ENCODE results near the gene DSE.
"Not testable (repeated sequence)": the region's sequence is repeated elsewhere in the genome, so short reads cannot be mapped to it uniquely, and the experiment has no call there.

Gene DSE

GRCh38 chr6:116370760-116371119 lies at the start of gene DSE:
Gene DSE (plus strand): TSS chr6:116370947. CDS start chr6:116399251, 28,304 bp downstream.
- DNase-seq, result no peak

GRCh38 chr6:116321933-116322332 lies 48.8 kb upstream of the DSE start:
- not testable (repeated sequence) for DNase-seq

GRCh38 chr6:116323863-116324262 lies 46.9 kb upstream of the DSE start:
- DNase-seq, result no peak

- not testable (repeated sequence) for DNase-seq
Observed at GRCh38 chr6:116325634-116326132, 45.1 kb upstream of the DSE start.

GRCh38 chr6:116326181-116326671 lies 44.5 kb upstream of the DSE start:
- DNase-seq, result no peak

- no peak for DNase-seq
Observed at GRCh38 chr6:116326996-116327395, 43.8 kb upstream of the DSE start.

- no peak for DNase-seq
Observed at GRCh38 chr6:116327803-116328527, 42.8 kb upstream of the DSE start.

GRCh38 chr6:116328528-116328903 lies 42.2 kb upstream of the DSE start:
- no peak for DNase-seq

- DNase-seq, result no peak
Observed at GRCh38 chr6:116329156-116329555, 41.6 kb upstream of the DSE start.

- DNase-seq, result no peak
Observed at GRCh38 chr6:116330511-116330910, 40.2 kb upstream of the DSE start.

- no peak for DNase-seq
Observed at GRCh38 chr6:116332096-116332495, 38.7 kb upstream of the DSE start.

GRCh38 chr6:116334638-116335409 lies 35.9 kb upstream of the DSE start:
- DNase-seq, result not testable (repeated sequence)

GRCh38 chr6:116335612-116336215 lies 35.0 kb upstream of the DSE start:
- DNase-seq, result no peak

- DNase-seq, result no peak
Observed at GRCh38 chr6:116338943-116339342, 31.8 kb upstream of the DSE start.

GRCh38 chr6:116340625-116341024 lies 30.1 kb upstream of the DSE start:
- DNase-seq, result not testable (repeated sequence)

GRCh38 chr6:116349216-116349615 lies 21.5 kb upstream of the DSE start:
- DNase-seq, result no peak

- no peak for DNase-seq
Observed at GRCh38 chr6:116351101-116351500, 19.6 kb upstream of the DSE start.

- no peak for DNase-seq
Observed at GRCh38 chr6:116352515-116353471, 18.0 kb upstream of the DSE start.

- no peak for DNase-seq
Observed at GRCh38 chr6:116354236-116354635, 16.5 kb upstream of the DSE start.

GRCh38 chr6:116355796-116356195 lies 15.0 kb upstream of the DSE start:
- no peak for DNase-seq

GRCh38 chr6:116359131-116359530 lies 11.6 kb upstream of the DSE start:
- no peak for DNase-seq

- no peak for DNase-seq
Observed at GRCh38 chr6:116359835-116360234, 10.9 kb upstream of the DSE start.

All from NCI-H2171 treated with DMSO at 0.1 percent for 48 hours (cell line).